Measurements from ENCODE around the gene KLF1.

GRCh38 chr19:12884926-12885748 is 1.9 kb downstream of the KLF1 start:
- TF ChIP-seq, protein P1, sequence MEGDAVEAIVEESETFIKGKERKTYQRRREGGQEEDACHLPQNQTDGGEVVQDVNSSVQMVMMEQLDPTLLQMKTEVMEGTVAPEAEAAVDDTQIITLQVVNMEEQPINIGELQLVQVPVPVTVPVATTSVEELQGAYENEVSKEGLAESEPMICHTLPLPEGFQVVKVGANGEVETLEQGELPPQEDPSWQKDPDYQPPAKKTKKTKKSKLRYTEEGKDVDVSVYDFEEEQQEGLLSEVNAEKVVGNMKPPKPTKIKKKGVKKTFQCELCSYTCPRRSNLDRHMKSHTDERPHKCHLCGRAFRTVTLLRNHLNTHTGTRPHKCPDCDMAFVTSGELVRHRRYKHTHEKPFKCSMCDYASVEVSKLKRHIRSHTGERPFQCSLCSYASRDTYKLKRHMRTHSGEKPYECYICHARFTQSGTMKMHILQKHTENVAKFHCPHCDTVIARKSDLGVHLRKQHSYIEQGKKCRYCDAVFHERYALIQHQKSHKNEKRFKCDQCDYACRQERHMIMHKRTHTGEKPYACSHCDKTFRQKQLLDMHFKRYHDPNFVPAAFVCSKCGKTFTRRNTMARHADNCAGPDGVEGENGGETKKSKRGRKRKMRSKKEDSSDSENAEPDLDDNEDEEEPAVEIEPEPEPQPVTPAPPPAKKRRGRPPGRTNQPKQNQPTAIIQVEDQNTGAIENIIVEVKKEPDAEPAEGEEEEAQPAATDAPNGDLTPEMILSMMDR (IDR thresholded peaks at IDR 0.05), result peak; percentile 49
- TF ChIP-seq, protein P2, sequence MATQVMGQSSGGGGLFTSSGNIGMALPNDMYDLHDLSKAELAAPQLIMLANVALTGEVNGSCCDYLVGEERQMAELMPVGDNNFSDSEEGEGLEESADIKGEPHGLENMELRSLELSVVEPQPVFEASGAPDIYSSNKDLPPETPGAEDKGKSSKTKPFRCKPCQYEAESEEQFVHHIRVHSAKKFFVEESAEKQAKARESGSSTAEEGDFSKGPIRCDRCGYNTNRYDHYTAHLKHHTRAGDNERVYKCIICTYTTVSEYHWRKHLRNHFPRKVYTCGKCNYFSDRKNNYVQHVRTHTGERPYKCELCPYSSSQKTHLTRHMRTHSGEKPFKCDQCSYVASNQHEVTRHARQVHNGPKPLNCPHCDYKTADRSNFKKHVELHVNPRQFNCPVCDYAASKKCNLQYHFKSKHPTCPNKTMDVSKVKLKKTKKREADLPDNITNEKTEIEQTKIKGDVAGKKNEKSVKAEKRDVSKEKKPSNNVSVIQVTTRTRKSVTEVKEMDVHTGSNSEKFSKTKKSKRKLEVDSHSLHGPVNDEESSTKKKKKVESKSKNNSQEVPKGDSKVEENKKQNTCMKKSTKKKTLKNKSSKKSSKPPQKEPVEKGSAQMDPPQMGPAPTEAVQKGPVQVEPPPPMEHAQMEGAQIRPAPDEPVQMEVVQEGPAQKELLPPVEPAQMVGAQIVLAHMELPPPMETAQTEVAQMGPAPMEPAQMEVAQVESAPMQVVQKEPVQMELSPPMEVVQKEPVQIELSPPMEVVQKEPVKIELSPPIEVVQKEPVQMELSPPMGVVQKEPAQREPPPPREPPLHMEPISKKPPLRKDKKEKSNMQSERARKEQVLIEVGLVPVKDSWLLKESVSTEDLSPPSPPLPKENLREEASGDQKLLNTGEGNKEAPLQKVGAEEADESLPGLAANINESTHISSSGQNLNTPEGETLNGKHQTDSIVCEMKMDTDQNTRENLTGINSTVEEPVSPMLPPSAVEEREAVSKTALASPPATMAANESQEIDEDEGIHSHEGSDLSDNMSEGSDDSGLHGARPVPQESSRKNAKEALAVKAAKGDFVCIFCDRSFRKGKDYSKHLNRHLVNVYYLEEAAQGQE (IDR thresholded peaks at IDR 0.05; ENCODE audit: low read depth, low read length), result no peak
- TF ChIP-seq MXI1 (IDR thresholded peaks at IDR 0.05; ENCODE audit: low read depth, low read length) (no peak), TCF12 (IDR thresholded peaks at IDR 0.05) (no peak), RAD21 (IDR thresholded peaks at IDR 0.05; ENCODE audit: low read length) (peak; percentile 52), YY1 (IDR thresholded peaks at IDR 0.05; ENCODE audit: low read depth) (no peak), GABPA (IDR thresholded peaks at IDR 0.05; ENCODE audit: low read depth) (no peak), JUND (IDR thresholded peaks at IDR 0.05) (no peak), USF1 (IDR thresholded peaks at IDR 0.05; ENCODE audit: borderline replicate concordance, low read depth) (no peak), POLR2AphosphoS5 (IDR thresholded peaks at IDR 0.05; ENCODE audit: low read depth, low read length) (no peak), SMC3 (IDR thresholded peaks at IDR 0.05; ENCODE audit: low read depth, low read length) (no peak), TAF1 (IDR thresholded peaks at IDR 0.05; ENCODE audit: borderline replicate concordance, low read depth, low read length) (no peak), NFIC (IDR thresholded peaks at IDR 0.05; ENCODE audit: borderline replicate concordance) (no peak), EZH2phosphoT487 (IDR thresholded peaks at IDR 0.05; ENCODE audit: borderline replicate concordance, low read depth) (no peak)

Measured in SK-N-SH (cell line).